ENCODE results near the gene SDR42E2. TPM values are rescaled to one million over a fixed set of nuclear protein-coding genes. Genes with fewer than 3 reads are reported as not detected.

Gene SDR42E2
- total and polyA plus RNA-seq, 2 of the 8 experiments (the other 6 are each of a cell fraction or from before 2014, with no cell fraction given): 0.08 TPM; not detected in 1

- DNase-seq (ENCODE audit: low read depth in 1 of 2, low spot score in 2 of 2) (no peak), FAIRE-seq (no peak)
- Histone ChIP-seq H2BK20ac (ENCODE audit: low read length) (no peak overlapping the region), H4K91ac (replicated peaks; ENCODE audit: insufficient read length, low read length) (no peak overlapping the region), H3K4me3 (ENCODE audit: extremely low read depth in 1 of 4, insufficient read depth in 2 of 4, low read depth in 3 of 4, low read length in 4 of 4) (no peak overlapping the region), H3K9ac (replicated peaks in 1 of 4; ENCODE audit: extremely low read depth in 1 of 4, low read depth in 3 of 4, low read length in 3 of 4) (no peak overlapping the region), H2BK12ac (ENCODE audit: low read depth, low read length) (no peak overlapping the region), H3K4ac (replicated peaks; ENCODE audit: insufficient read length, low read depth, low read length) (no peak overlapping the region), H3K9me3 (ENCODE audit: insufficient read depth in 2 of 2, low read depth in 1 of 2, low read length in 1 of 2) (no peaks in the 10 kb centered on the region), H2BK15ac (ENCODE audit: low read length) (no peak overlapping the region), H3K4me2 (ENCODE audit: insufficient read depth in 1 of 2, low read depth in 2 of 2, low read length in 2 of 2) (no peak overlapping the region), H3K56ac (replicated peaks; ENCODE audit: insufficient read length, low read depth, low read length) (no peak overlapping the region), H3K23ac (ENCODE audit: insufficient read length) (no peak overlapping the region), H3K36me3 (ENCODE audit: control insufficient read depth in 2 of 4, insufficient read depth in 4 of 4, low read length in 3 of 4) (no peaks in the 10 kb centered on the region), H2BK120ac (replicated peaks; ENCODE audit: low read depth, low read length) (no peak overlapping the region), H3K27ac (ENCODE audit: low read depth, low read length) (no peak overlapping the region), H4K8ac (ENCODE audit: extremely low read depth, insufficient read depth, low read length) (no peak overlapping the region), H3K79me1 (ENCODE audit: low read depth, low read length) (no peaks in the 10 kb centered on the region), H4K5ac (ENCODE audit: insufficient read length, low read depth, low read length) (no peak overlapping the region), H3K4me1 (replicated peaks in 1 of 4; ENCODE audit: control insufficient read depth in 3 of 4, insufficient read depth in 4 of 4, low read length in 3 of 4) (no peaks in the 10 kb centered on the region), H2AK5ac (ENCODE audit: low read depth, low read length) (no peak overlapping the region), H3K27me3 (replicated peaks in 1 of 4; ENCODE audit: control insufficient read depth in 3 of 4, extremely low read depth in 1 of 4, insufficient read depth in 3 of 4, low read length in 3 of 4) (no peaks in the 10 kb centered on the region), H4K20me1 (replicated peaks in 1 of 2; ENCODE audit: control insufficient read depth in 1 of 2, insufficient read depth in 2 of 2, low read length in 2 of 2) (no peaks in the 10 kb centered on the region), H3K14ac (ENCODE audit: insufficient read length) (no peak overlapping the region), H2AFZ (ENCODE audit: low read length) (no peak overlapping the region), H3K18ac (ENCODE audit: extremely low read depth, low read length) (no peak overlapping the region), H2BK5ac (ENCODE audit: low read depth, low read length) (no peak overlapping the region), H3K79me2 (ENCODE audit: control insufficient read depth in 1 of 2, insufficient read depth in 2 of 2, low read length in 2 of 2) (no peaks in the 10 kb centered on the region), H3K23me2 (ENCODE audit: low read depth, low read length) (no peaks in the 10 kb centered on the region; the same call in 1 of the 2 replicates)
- POLR2A ChIA-PET (ENCODE audit: partially characterized antibody): no interaction called here
- no peak for TF ChIP-seq KDM5A (IDR thresholded peaks at IDR 0.05; ENCODE audit: low read length)
- TF ChIP-seq ZNF274 (IDR thresholded peaks at IDR 0.05; ENCODE audit: borderline replicate concordance, extremely low read depth, low read length): no peak
- no peak for TF ChIP-seq MAX (IDR thresholded peaks at IDR 0.05)
- TF ChIP-seq GABPA (IDR thresholded peaks at IDR 0.05; ENCODE audit: borderline replicate concordance, insufficient read depth, low read length): no peak
- TF ChIP-seq CTCF (IDR thresholded peaks at IDR 0.05; ENCODE audit: control extremely low read depth in 1 of 3, insufficient read depth in 1 of 3, low read depth in 1 of 3, low read length in 3 of 3): no peak
- no peak for TF ChIP-seq EP300 (IDR thresholded peaks at IDR 0.05; ENCODE audit: borderline replicate concordance in 1 of 2, low read depth in 2 of 2, low read length in 2 of 2)
- no peak for TF ChIP-seq CBX5 (IDR thresholded peaks at IDR 0.05; ENCODE audit: low read depth, low read length)
- no peak for TF ChIP-seq KDM1A (IDR thresholded peaks at IDR 0.05; ENCODE audit: borderline replicate concordance, low read length)
- no peak for TF ChIP-seq SP2 (IDR thresholded peaks at IDR 0.05; ENCODE audit: low read length)
- TF ChIP-seq SIRT6 (IDR thresholded peaks at IDR 0.05; ENCODE audit: low read length): no peak
- CTCF ChIA-PET (ENCODE audit: partially characterized antibody): interaction anchor here (1.0 to 3.0 kb wide), 3 partner anchors 9 to 49 kb away, joined by 3 to 20 read pairs (median 7); no protein-coding TSS in a partner anchor
Measured at GRCh38 chr16:22122239-22122638, 40.1 kb upstream of the SDR42E2 start.
